ENCODE measurements around the gene BDKRB2.

Gene BDKRB2

DNA sequence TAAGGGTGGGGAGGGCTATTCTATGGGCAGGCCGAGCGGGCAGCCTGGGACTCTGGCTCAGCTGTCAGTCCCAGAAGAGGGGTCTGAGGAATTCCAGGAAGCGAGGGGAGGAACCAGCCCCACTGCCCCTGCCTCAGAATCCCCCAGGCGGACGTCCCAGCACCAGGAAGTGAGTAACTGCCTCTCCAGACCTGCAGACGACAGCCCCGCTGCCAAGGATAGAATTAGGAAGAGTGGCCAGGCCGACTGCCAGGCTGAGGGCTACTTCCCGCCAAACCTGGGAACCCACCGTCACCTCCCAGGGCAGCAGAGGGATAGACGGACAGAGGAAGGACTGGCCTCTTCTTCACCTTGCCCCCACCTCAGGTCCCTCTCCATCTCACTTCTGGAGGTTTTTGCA lies 6.7 kb upstream of the BDKRB2 start:
- no peak for DNase-seq (ENCODE audit: low read depth in 3 of 3, low spot score in 1 of 3)

DNA sequence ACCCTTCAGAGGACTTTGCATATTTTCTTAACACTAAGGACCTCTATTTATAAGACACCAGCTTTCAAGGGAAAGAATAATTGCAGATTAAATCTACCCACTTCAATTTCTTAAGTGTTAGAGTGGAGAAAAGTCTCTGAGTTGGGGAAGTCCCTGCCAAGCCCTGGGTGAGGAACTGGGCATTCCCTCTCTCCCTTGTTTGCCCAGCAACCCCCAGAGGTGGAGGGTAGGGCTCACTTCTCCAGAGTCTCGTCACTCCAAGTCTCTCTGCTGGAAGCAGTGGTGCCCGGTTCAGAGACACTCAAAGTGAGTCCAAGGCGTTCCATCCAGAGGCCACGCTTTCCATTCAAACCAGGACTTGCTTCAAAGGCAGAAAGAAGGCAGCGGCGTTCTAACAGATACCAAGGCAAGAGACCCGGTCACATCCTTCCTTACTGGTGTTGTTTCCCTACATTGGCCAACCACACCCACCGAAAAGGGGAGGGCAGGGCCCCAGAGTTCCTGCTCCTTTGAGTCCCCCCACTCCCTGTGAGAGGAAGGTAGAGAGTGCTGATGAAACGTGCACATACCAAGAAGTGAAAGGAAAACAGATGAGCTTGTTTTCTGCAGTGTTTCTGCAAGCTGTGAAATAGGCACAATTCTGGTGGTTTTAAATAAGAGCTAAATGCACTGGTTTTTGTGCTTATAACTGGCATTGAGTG lies 6.1 kb upstream of the BDKRB2 start:
- DNase-seq (ENCODE audit: low read depth in 3 of 3, low spot score in 1 of 3), result no peak

- no peak for DNase-seq (ENCODE audit: low read depth in 3 of 3, low spot score in 1 of 3)
These were observed 3.5 kb upstream of the BDKRB2 start for GRCh38 chr14:96201157-96201556.

DNA sequence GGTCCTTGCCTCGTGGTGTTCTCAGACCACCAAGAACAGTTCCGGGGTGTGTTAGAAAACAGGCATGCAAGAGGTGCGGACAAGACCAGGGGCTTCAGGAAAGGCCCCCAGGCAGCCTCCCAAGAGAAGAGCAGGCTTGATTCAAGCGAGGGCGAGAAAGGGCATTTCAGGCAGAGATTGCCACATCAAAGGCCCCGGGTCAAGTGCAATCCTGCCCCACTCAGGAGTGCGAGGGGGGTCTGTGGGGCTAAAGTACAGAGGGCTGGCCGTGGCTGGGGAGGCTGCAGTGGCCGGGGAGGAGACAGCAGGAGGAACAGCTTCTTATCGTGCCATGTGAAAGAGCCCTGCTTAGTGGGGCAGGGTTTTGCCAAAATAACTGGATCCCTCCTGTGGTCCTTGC lies 2.7 kb upstream of the BDKRB2 start:
- no peak for DNase-seq (ENCODE audit: low read depth in 3 of 3, low spot score in 1 of 3)

DNA sequence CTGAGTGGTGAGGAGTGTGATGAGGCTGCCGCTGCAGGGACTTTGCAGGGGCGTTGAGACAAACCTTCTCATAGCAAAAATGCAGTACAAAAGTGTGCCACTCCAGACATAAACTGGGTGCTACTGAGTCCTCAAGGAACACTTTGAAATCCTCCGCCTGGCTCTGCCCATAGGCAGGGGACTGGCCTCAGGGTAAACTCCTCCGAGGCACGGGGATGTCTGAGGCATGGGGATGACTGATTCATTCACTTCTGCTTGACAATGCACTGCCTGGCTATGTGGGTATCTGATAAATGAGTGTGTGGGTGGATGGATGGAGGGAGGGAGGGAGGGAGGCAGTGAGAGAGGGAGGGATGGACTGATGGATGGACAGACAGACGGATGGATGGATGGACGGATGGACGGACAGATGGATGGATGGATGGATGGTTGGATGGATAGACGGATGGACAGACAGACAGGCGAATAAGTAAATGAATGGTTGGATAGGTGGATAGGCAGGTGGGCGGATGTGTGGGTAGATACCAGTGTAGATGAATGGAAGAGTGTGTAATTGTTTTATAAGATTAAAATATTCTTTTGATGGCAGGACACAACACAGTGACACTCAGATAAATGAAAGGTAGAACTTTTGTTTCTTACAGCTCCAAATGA lies 2.1 kb upstream of the BDKRB2 start:
- DNase-seq (ENCODE audit: low read depth in 3 of 3, low spot score in 1 of 3), result no peak

DNA sequence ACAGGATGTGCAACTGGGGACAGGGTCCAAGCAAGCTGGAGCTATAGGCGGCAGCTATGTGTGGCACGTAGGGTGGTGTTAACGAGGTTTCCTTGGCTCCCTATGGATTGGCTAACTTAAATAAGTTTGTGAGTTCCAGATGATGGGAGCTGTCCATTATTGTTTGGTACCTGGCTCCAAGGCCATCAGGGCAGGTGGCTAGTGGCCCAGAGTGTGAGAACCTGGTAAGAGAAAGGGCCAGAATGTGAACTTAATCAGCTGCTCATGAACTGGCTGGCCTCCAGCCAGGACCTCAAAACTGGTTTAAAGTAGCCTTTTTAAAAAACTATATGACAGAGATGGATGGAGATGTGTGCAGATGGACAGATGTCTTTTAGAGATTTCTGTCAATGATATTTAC lies 1.5 kb upstream of the BDKRB2 start:
- no peak for DNase-seq (ENCODE audit: low read depth in 3 of 3, low spot score in 1 of 3)

DNA sequence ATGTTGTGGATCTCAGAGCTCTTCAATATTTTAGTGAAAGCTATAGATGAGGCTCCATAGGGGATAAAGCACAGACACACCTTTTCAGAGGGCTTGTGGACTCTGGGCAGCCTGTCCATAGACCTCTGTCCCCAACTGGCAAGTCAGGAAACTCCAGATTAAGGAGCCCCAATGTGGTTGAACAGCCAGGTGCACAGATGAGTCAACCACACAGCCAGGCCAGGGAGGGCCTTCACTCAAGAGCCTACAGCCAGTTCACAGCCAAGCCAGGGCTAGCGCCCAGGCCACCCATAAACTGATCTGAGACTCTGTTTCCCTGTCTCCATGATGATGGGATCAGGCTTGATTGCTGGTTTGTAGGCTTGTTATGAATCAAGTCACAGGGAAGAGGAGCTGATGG lies 1.0 kb upstream of the BDKRB2 start:
- DNase-seq (ENCODE audit: low read depth in 3 of 3, low spot score in 1 of 3), result no peak

GRCh38 chr14:96205059-96205977 lies 679 bp downstream of the BDKRB2 start:
- no peak for DNase-seq (ENCODE audit: low read depth in 3 of 3, low spot score in 1 of 3)

DNA sequence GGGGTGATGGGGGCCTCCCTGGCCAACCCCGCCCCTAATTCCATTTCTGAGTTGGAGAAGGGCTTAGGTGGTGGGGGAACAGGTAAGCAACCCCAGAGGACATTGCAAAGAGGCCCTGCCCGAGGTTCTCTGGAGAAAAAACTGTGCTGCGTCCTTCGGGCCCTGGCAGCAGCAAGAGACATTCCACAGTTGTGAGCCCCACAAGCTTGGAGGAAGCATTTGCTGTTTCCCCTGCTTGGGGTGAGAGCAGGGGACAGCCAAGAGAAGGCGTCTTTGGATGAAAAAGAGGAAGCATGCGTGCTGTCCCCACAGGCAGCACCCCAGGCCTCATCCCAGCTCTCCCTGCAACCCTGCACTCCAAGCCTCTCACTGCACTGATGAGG lies 1.3 kb downstream of the BDKRB2 start:
- DNase-seq (ENCODE audit: low read depth in 3 of 3, low spot score in 1 of 3), result no peak

GRCh38 chr14:96206461-96206860 lies 1.8 kb downstream of the BDKRB2 start:
- no peak for DNase-seq (ENCODE audit: low read depth in 3 of 3, low spot score in 1 of 3)

GRCh38 chr14:96207686-96208085 lies 3.0 kb downstream of the BDKRB2 start:
- no peak for DNase-seq (ENCODE audit: low read depth in 3 of 3, low spot score in 1 of 3)

- no peak for DNase-seq (ENCODE audit: low read depth in 3 of 3, low spot score in 1 of 3)
These were observed 4.1 kb downstream of the BDKRB2 start for GRCh38 chr14:96208739-96209138.

- no peak for DNase-seq (ENCODE audit: low read depth in 3 of 3, low spot score in 1 of 3)
These were observed 7.5 kb downstream of the BDKRB2 start for GRCh38 chr14:96212140-96212539.

DNA sequence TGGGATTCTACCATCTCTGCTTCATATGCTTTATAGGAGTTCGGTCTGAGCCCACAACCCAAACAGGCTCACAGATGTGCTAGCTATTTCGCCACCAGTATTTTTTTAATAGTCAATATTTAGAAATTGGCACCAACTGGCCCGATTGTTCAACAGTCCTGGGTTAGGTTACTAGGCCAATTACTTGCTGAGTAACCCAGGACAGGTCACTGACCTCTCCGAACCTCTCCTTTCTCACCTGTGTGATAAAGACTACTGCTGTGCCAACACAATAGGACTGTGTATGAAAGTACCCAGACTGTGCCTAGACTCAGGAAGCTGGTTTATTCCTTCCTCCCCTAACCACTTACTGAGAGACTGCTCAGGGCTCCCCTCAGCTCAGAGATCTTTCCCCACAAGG lies 8.3 kb downstream of the BDKRB2 start:
- no peak for DNase-seq (ENCODE audit: low read depth in 3 of 3, low spot score in 1 of 3)

- no peak for DNase-seq (ENCODE audit: low read depth in 3 of 3, low spot score in 1 of 3)
These were observed 9.3 kb downstream of the BDKRB2 start for GRCh38 chr14:96213871-96214465.

GRCh38 chr14:96214793-96215192 lies 10.2 kb downstream of the BDKRB2 start:
- DNase-seq (ENCODE audit: low read depth in 3 of 3, low spot score in 1 of 3), result no peak

GRCh38 chr14:96215452-96216244 lies 11.0 kb downstream of the BDKRB2 start:
- no peak for DNase-seq (ENCODE audit: low read depth in 3 of 3, low spot score in 1 of 3)

DNA sequence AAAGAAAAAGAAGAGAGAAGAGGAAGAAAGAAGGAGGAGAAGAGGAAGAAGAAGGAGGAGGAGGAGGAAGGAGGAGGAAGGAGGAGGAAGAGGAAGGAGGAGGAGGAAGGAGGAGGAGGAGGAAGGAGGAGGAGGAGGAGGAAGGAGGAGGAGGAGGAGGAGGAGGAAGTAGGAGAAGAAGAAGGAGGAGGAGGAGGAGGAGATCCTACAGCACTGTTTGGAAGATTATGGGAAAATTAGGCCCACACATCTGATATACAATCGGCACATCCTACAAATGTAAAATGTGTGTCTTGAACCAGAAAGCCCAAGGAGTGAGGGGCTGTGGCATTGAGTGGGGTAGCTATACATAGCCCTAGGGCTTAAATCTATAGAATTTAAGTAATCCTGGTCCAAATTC lies 12.0 kb downstream of the BDKRB2 start:
- no peak for DNase-seq (ENCODE audit: low read depth in 3 of 3, low spot score in 1 of 3)

DNA sequence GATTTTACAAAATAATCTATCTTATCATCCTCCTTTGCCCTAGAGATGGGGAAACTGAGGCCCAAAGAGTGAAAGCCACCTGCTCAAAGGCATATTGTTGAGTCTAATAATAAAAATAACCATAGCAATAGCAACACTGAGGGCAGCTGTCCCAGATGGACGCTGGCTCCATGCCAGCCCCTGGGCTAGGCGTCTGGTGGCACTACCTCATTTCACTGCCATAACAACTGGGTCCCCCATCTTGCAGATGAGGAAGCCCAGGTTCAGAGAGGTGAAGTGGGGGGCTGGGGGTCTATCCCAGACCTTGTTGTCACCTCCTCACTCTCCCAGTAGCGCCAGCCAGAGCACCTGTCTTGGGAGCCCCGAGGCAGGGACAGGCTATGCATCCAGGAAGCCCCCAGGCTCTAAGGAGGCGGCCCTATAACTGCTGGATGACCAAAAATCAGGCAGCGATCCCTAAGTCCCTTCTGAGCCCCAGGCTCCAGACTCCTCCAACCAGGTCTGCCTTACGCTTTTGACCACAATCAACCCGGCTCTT lies 12.8 kb downstream of the BDKRB2 start:
- DNase-seq (ENCODE audit: low read depth in 3 of 3, low spot score in 1 of 3), result no peak

DNA sequence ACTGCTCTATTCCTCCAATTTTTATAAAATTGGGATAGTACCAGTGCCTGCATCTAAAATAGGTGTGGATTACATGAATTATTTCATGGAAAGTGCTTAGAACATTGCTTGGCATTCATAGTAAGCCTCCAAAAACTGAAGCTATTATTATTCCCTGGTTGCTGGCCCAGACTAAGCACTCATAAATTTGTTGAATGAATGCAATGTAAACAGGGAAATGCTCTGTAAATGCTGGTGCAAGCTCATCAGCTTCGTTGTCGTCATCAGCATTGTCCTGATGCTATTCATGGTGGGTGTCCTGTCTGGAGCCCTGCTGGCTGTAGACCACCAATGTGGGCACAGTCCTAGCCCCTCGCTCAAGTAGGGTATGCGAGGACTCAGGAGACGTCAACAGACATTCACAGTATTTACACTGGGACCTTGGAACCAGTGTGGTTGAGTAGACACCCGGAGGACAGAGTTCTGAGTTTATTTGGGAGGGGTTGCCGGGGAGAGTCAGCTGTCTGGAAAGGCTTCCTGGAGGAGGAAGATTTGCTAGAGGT lies 16.5 kb downstream of the BDKRB2 start:
- DNase-seq (ENCODE audit: low read depth in 3 of 3, low spot score in 1 of 3), result no peak
